Stimulated activated CD8-positive, alpha-beta memory T cell treated with anti-CD3 and anti-CD28 coated beads, Interleukin-7, amount 100 ng/mL, for 24 hours (primary cell): ENCODE measurements around the gene SMARCC2.
"Not testable (repeated sequence)": the region's sequence is repeated elsewhere in the genome, so short reads cannot be mapped to it uniquely, and the experiment has no call there.

Experiments used
- DNase-seq: peaks from one replicate; pipeline ENCODE4 v3.0.0-alpha.2; 2020; ENCODE audit warnings: low read depth

Gene SMARCC2

GRCh38 chr12:56208006-56208405, 18.7 kb upstream of the SMARCC2 start:
- DNase-seq: no peak

GRCh38 chr12:56206452-56207166, 17.3 kb upstream of the SMARCC2 start:
- no peak for DNase-seq

GRCh38 chr12:56205445-56205844, 16.2 kb upstream of the SMARCC2 start:
- DNase-seq: no peak

- no peak for DNase-seq
These were observed 15.0 kb upstream of the SMARCC2 start for GRCh38 chr12:56204275-56204674.

- DNase-seq: no peak
These were observed 13.6 kb upstream of the SMARCC2 start for GRCh38 chr12:56202838-56203237.

GRCh38 chr12:56202366-56202765, 13.1 kb upstream of the SMARCC2 start:
- no peak for DNase-seq

- no peak for DNase-seq
These were observed 9.6 kb upstream of the SMARCC2 start for GRCh38 chr12:56198836-56199235.

- DNase-seq: no peak
These were observed 8.8 kb upstream of the SMARCC2 start for GRCh38 chr12:56197921-56198635.

- not testable (repeated sequence) for DNase-seq
These were observed 7.7 kb upstream of the SMARCC2 start for GRCh38 chr12:56196818-56197550.

- DNase-seq: peak; percentile 42
These were observed 3.8 kb upstream of the SMARCC2 start for GRCh38 chr12:56193025-56193578.

GRCh38 chr12:56192582-56192981, 3.3 kb upstream of the SMARCC2 start:
- no peak for DNase-seq

GRCh38 chr12:56190695-56191155, 1.4 kb upstream of the SMARCC2 start:
- no peak for DNase-seq

- DNase-seq: peak; percentile 88
These were observed 823 bp upstream of the SMARCC2 start for GRCh38 chr12:56189918-56190694.

GRCh38 chr12:56188778-56189098, 545 bp downstream of the SMARCC2 start:
- no peak for DNase-seq

- DNase-seq: no peak
These were observed 1.0 kb downstream of the SMARCC2 start for GRCh38 chr12:56188131-56188777.

GRCh38 chr12:56186957-56187356, 2.3 kb downstream of the SMARCC2 start:
- DNase-seq: no peak

- no peak for DNase-seq
These were observed 10.9 kb downstream of the SMARCC2 start for GRCh38 chr12:56178347-56178746.

- no peak for DNase-seq
These were observed 16.4 kb downstream of the SMARCC2 start for GRCh38 chr12:56172839-56173238.

- no peak for DNase-seq
These were observed 20.0 kb downstream of the SMARCC2 start for GRCh38 chr12:56169229-56169759.

GRCh38 chr12:56165369-56165768, 23.9 kb downstream of the SMARCC2 start:
- no peak for DNase-seq

GRCh38 chr12:56164345-56164729, 24.9 kb downstream of the SMARCC2 start:
- no peak for DNase-seq
